CD4-positive, alpha-beta T cell treated with Interleukin-17A for 4 hours (primary cell): ENCODE results near the gene WSCD2.

Experiments
- DNase-seq: peaks from one replicate; pipeline ENCODE4 v3.0.0-alpha.2; 2020; ENCODE audit warnings: mixed read lengths

Gene WSCD2

DNA sequence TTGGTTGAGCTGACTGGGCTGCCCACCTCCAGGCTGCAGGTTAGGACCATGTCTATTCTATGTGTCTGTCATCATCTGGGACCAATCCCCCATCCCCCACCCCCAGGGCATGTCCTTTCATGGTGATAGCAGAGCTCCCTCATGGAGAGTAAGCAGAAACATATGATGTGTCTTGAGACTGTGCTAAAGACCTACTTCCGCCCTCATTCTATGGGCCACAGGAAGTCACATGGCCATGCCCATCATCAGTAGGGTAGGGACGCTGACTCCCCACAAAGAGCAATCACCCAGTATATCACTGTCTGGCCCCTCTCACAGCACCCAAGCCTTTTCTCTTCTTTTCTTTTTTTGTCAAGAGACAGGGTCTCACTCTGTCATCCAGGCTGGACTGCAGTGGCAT lies 110.3 kb downstream of the WSCD2 start:
- DNase-seq, result no peak

DNA sequence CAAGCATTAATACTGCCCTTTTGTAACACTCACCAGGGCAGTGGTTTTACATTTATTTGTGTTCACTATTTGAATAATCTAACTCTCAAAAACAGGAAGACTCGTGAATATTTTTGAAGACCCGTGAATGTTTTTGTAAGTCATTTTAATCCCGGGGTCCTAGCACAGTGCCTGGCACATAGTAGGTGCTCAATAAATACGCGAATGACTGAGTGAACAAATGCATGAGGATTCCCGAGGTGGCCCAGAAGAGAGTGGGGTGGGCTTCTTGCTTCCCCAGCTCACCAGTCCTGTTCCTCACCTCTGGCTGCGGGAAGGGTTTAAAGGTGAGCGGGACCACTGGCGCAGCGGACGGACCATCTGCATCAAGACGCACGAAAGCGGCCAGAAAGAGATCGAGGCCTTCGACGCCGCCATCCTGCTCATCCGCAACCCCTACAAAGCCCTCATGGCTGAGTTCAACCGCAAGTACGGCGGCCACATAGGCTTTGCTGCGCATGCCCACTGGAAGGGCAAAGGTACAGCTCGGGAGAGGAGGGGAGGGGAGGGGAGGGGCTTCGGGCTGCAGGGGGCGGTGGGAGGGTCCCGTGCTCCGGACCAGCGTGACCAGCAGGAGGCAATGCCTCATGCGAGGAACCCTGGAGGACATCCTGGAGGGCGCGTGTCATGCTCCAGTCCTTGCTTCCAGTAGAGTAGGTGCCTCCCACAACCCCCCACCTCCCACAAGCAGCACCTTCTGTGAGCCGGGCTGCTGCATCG lies 111.1 kb downstream of the WSCD2 start:
- no peak for DNase-seq

DNA sequence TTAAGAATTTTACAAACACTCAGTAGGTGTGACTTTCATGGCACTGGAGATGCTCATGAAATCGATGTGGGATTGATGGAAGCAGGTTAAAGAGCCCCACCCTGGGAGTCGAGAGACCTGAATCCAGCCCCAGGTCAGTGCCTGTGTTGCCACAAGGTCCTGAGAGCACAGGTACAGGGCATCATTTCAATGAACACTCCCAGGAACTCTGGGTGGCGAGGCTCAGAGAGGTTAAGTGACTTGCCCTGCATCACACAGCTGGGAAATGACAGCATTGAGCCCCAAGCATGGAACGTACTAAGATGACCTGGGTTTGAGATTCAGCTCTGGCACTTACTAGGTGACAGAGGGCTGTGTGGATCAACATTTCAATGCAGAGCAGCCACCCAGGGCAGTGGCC lies 111.8 kb downstream of the WSCD2 start:
- no peak for DNase-seq

DNA sequence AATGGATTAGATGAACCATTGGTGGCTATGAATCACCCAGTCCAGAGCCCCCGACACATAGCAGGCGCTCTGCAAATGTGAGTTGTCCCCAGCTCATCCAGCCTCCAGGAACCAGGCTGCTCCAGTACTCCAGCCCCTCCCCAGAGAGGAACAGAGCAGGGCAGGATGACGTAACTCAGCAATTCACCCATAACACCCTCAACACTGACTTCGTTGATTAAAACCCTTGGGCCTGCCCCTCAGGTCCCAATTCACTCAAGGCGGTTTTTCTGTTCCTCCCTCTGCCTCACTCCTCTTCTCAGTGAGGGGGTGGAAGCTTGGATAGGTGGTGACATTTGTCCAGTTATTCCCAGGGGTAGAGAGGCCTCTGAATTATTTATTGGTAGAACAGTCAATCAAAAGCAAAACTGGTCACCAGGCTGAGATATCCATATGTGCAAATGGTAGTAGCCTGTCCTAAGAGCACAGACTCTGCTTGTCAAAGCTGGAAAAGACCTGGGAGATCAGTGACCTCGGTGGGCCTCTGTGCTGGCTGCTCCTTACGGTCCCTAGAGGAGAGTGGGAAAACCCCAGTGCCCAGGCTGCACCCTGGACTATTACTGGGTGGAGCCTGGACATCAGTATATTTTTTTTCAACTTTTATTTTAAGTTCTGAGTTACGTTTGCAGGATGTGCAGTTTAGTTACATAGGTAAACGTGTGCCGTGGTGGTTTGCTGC lies 113.1 kb downstream of the WSCD2 start:
- DNase-seq, result no peak

DNA sequence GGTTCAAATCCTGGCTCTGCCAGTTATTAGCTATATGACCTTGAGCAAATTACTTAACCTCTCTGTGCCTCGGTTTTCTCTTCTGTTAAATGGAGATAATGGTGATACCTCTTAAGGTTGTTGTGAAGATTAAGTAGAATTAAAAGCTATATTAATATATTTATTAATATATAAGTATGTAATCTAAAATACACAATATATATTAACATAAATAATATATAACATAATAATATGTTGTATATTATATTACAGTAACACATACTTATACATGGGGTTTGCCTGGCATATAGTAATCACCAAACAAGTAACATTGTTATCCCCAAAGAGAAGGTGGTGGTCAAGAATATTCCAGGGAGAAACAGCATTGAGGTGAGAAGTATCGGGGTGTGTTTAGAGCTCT lies 118.0 kb downstream of the WSCD2 start:
- DNase-seq, result no peak

DNA sequence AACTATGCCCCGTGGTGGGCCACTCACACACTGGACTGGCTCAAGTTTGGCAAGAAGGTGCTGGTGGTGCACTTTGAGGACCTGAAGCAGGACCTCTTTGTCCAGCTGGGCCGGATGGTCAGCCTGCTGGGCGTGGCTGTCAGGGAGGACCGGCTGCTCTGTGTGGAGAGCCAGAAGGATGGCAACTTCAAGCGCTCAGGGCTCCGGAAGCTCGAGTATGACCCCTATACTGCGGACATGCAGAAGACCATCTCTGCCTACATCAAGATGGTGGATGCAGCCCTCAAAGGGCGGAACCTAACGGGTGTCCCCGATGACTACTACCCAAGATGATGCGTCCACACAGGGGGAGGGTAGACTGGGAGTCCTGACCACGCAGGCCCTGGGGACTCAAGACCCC lies 118.9 kb downstream of the WSCD2 start:
- no peak for DNase-seq

DNA sequence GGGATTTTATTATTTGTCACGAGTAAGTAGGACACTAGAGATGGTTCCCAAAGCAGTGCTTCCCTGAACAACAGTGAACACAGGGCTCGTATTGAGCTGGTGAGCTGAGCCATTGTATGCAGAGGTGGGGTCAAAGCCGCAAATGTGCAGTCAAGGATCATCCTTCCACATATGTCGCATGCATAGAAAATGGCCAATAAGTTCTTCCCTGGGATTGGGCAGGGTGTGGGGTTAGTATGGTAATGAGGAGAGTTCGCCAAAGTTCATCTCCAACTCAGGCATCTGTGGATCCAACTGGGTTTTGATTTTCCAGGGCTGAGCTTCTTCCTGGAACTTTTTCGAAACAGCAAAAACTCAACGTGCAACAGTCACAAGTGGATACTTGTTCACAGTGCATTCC lies 123.4 kb downstream of the WSCD2 start:
- no peak for DNase-seq

DNA sequence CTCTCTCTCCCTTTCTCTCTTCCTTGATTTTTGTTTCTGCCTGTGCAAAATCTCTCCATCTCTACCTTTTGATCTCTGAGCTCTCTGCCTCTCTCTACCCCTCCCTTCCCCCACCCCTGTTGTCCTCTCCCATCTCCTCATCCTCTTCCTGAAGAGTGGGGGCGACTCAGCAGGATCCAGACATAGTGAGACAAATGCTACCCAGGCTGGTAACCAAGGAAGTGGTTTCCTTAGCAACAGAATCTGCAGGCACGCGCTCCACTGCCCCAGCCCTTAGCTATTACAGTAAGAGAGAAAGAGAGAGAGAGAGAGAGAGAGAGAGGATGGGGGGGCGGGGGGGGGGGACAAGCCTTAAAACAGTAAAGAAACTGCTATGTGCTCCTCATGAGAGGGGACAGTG lies 124.5 kb downstream of the WSCD2 start:
- no peak for DNase-seq

DNA sequence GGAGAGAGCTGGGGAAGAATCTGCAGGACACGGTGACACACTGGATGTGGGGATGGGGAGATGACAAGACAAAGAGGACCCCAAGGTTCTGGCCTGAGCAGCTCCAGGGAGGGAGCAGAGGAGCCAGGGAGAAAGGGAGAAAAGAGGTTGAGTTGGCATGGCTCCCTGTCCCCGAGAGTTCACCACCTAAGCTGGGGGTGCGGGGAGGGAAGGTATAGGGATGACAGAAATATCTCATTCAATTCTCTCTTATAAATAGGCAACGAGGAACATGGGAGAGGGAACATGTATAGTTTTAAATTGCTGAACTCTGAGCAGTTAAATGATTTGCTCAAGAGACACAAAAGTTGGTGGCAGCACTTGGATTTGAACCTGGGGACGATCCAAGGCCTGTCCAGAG lies 124.9 kb downstream of the WSCD2 start:
- DNase-seq, result no peak

DNA sequence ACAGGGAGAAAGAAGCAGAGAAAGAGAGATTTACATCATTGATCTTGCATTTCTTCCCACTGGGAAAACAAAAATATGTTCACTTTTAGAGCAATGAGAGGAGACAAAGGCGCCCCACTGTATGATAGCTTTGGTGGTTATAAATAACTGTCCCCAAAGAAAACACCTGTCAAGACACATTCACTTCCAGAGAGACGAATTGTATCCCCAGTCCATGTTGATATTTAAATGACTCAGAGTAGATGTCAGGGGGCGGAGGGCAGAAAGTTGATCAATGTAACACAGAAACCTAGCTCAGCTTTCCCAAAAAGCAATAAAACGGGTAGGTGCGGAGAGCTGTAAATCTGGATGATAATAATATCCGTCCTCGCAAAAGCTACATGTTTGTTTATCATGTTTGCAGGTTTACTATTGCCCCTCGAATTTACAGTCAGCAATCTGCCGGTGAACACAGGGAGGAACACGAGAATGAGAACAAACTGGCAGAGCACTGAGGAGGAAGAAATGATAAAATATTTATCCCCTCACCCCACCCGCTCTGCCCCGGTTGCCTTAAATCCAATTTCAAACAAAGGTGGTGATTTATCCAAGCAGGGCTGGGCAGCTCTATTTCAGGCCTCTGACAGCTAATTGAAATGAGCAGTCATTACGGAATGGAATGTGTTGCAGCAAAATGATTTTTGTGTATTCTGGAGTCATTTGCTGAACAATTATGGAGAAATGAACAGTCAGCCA lies 125.6 kb downstream of the WSCD2 start:
- no peak for DNase-seq

DNA sequence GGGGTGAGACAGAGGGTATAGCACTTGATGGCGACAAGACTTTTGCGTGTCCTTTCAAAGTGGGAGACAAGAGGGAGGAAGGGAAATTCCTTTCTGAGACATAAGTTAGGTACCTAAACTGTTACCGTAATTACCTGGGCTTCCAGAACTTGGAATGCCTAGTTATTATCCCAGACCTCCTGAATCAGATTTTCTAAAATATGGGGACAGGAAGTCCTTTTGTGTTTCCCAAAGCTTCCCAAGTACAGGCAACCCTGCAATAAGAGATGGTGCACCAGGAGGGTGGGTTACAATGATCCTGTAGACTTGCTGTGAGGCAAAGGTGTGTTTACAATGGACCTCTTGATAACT lies 126.1 kb downstream of the WSCD2 start:
- DNase-seq, result no peak

DNA sequence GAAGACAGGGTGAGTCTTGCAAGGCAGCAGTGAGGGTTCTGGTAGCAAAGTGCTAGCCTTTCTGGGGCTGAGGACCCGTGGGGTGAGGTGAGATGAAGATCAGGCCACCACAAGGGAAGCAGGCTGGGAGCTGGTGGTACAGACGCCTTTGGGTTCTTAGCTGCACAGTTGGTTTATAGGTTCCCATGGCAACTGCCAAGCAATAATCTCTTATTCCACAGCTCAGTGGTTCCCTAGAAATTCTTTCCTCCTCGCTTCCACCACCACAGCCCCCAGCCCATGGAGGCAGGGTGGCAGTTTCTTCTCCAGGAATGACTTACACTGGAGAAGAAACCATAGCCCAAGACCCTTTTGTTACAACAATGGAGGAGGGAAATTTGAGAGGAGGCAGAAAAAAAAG lies 127.9 kb downstream of the WSCD2 start:
- DNase-seq, result no peak

DNA sequence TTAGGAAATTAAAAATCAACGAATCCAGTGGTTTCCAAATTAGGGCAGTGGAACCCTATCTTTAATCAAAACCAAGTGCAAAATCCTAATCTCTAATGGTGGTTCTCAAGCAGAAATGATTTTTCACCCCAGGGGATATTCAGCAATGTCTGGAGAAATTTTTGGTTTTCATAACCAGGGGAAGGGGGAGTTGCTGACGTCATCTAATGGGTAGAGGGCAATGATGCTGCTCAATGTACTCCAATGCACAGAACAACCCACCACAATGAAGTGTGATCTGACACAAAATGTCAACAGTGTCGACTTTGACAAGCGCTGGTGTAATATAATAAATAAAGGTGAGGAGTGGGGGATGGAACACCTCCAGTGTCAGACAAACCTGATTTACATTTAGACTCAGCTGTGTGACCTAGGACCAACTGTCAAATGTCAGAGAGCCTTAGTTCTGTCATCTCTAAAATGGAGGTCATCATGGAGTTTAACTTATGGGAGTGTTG lies 128.6 kb downstream of the WSCD2 start:
- no peak for DNase-seq

DNA sequence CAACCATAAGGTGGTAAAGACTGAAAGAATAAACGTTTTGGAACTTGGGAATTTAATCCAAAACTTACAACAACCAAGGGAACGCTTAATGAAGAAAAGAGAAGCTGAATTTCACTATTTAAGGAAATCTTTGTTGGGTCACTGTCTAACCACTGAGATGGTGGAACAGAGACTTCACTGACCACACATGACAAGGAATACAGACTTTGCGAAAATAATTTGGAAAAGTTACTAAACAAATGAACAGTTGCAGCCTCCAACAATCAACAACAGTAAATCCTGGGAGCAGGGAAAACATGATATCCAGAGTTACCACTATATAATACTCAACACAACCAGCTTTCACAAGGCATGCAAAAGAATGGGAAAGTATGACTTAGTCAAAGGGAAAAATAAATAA lies 131.0 kb downstream of the WSCD2 start:
- DNase-seq, result no peak

DNA sequence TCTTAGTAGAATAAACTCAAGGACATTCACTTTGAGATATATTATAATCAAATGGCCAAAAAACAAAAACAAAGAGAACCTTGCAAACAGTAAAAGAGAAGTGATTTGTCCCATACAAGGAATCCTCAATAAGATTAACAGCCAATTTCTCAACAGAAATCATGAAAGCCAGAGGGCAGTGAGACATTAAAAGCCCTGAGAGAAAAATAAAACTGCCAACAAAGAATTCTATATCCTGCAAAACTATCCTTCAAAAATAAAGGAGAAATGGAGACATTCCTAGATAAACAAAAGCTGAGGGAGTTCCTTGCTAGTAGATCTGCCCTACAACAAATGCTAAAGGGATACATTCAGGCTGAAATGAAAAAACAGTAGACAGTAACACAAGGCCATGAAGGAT lies 131.9 kb downstream of the WSCD2 start:
- no peak for DNase-seq

DNA sequence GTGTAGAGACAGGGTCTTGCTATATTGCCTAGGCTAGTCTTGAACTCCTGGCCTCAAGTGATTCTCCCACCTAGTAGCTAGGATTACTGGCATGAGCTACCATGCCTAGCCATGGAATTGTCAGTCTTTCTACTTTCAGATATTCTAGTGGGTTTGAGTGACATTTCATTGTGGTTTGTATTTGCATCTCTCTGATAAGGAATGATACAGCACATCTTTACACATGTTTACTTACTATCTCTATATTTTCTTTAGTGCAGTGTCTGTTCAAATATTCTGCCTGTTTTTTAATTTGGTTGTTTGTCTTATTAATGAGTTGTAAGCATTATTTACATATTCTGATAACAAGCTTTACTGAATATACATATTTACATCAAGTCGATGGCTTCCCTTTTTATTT lies 136.4 kb downstream of the WSCD2 start:
- DNase-seq, result no peak

DNA sequence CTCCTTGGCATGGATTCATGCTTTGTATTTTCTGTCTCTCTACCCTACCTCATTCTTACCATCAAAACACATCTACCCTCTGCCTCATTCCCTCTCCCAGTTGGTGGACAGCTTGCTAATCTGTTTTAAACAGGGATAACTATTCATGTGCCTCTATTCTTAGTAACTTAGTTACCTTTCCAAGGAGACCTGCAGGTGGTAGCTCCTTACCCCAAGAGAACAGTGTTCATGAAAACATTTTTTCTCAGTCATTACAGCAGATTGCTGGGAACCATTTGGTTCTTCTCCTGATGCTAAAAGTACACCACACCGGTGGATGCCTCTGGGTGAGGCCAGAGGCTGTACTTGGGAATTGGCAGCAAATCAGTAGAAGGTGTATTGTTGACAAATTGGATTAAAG lies 137.0 kb downstream of the WSCD2 start:
- no peak for DNase-seq

DNA sequence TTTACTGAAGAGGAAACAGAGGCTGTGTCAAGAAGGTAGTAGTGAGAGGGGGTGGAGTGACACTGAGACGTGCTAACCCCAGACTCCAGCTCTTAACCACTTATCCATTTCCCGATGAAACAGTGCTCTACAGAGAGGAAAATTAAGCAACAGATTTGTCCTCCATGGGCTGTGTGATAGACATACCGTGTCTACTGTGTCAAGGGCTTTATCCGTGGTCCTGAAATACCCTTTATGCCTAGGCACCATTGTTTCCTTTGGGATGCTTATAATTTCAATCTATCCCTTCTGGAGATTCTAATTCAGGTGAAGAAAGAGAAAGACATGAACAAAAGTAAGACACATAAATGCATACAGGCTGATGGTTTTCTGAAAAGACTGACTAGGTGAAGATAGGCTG lies 138.4 kb downstream of the WSCD2 start:
- DNase-seq, result no peak

DNA sequence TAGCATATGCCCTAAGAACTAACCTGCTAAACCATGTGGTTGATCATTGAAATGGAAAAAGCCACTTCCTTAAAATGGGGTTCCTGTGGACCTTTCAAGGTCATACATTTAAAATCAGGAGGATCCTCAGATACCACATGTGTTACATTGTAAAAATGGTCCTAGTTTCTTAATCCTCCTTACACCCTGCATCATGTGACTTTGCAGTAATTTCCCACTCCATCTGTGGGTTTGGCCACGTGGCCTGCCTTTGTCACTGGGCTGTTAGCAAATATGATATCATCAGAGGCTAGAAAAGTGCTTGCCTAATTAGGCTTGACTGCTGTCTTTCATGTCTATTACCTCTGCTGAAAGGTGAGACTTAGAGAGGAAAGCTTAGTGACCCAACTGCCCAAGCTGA lies 139.3 kb downstream of the WSCD2 start:
- DNase-seq, result no peak

DNA sequence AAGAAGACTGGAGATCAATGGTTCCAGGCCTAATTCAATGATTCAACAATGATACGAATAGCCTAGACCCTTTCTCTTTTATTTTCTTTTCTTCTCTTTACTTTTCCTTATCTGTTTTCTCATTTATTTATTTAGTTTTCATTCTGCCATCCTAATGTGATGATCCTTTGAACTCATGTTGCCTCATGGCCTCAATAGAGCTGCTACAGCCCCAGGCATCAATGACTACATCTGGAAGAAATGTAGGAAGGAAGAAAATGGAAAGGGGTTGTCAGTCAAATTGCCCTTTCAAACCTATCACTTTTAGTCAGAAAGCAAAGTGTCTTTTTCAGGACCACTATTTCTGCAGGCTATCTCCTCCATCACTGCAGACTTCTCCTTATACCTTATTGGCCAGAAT lies 140.1 kb downstream of the WSCD2 start:
- DNase-seq, result no peak

DNA sequence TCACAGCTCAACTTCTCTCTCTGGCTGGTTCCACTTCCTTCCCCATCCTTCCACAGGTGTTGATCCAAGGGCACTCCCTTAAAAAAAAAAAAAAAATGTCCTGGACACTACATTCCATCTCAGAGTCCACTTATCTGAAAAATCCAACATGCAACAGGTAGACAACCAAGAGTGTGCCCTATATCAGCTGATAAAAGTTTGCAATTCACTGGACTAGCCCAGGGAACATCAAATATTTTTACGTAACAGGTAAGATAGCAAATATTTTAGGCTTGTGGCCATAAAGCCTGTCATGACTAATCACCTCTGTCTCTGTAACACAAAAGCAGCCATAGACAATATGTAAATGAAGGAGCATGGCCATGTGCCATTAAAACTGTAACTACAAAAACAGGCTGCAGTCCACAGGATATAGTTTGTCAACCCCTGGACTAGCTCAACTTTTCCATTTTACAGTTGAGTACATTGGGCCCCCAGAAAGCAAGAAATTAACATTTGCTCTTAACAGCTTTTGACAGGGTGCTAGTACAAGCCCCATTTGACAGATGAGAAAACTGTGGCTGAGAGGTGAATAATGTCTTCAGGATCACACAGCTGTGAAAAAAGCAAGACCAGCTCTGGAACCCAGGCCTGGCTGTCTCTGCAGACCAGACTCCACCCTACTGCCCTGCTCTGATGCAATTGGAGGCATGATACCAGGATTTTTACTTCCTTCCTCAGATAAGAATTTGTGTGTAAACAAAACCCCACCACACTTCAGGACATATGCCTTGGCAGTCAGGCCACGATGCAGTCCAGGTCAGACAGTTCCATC lies 141.2 kb downstream of the WSCD2 start:
- DNase-seq, result no peak

DNA sequence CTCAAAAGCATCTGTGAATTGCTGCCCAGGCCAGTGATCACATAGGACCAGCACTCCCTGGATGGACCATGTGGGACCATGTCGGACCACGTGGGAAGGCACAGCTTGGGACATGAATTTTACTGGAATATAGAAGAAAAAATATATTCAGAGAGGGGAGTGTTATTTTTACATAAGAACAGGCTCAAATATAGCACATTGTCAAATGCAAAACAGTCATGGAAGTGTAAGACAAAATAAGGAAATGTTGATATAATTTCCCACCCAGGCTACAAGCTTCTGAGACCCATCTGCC lies 141.7 kb downstream of the WSCD2 start:
- no peak for DNase-seq
